Measurements from ENCODE around the gene FAM227A.

DNA sequence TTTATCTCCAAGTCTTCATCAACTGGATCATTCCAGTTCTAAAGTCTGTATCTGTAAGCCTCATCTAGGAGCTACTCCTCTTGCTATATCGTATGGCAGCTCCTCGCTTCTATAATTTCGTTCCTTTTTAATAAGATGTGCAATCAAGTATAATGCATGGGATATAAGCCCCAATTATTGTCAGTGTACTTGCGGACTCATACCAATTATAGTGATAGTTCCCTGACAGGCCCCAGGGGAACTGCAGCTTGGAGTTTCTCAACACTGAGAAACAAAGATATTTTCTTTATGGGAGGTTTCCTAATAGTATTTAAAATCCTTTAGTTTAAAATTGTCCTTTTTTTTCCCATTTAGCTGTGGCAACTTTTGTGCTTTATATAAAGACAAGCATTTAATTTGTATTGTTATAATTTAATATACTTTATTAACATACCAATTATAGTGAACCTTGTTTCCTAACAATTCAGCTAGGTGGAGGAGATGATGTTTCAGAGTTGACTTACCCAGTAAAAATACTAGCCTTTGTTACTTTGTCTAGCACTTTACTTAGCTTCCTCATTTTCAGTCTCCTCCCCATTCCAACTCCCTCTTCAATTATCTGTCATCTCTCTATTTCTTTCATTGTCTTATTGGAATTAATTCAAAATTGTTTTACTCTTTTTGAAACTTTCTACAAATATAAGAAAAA is 124.8 kb downstream of the FAM227A start:
- TF ChIP-seq, protein P1, sequence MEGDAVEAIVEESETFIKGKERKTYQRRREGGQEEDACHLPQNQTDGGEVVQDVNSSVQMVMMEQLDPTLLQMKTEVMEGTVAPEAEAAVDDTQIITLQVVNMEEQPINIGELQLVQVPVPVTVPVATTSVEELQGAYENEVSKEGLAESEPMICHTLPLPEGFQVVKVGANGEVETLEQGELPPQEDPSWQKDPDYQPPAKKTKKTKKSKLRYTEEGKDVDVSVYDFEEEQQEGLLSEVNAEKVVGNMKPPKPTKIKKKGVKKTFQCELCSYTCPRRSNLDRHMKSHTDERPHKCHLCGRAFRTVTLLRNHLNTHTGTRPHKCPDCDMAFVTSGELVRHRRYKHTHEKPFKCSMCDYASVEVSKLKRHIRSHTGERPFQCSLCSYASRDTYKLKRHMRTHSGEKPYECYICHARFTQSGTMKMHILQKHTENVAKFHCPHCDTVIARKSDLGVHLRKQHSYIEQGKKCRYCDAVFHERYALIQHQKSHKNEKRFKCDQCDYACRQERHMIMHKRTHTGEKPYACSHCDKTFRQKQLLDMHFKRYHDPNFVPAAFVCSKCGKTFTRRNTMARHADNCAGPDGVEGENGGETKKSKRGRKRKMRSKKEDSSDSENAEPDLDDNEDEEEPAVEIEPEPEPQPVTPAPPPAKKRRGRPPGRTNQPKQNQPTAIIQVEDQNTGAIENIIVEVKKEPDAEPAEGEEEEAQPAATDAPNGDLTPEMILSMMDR (IDR thresholded peaks at IDR 0.05) = no peak
- no peak for TF ChIP-seq ZFX (IDR thresholded peaks at IDR 0.05; ENCODE audit: borderline replicate concordance)

All from 22Rv1 (cell line).